SK-N-DZ (cell line): ENCODE measurements around the gene ALDH1A3.

Source experiments
- DNase-seq: peaks from one replicate; pipeline ENCODE4 v3.0.0-alpha.2; 2015; ENCODE audit warnings: low spot score

Gene ALDH1A3

GRCh38 chr15:100859970-100860828, 19.4 kb upstream of the ALDH1A3 start:
- no peak for DNase-seq

GRCh38 chr15:100860829-100861510, 18.7 kb upstream of the ALDH1A3 start:
- no peak for DNase-seq

GRCh38 chr15:100861511-100861991, 18.1 kb upstream of the ALDH1A3 start:
- no peak for DNase-seq

GRCh38 chr15:100862162-100862561, 17.5 kb upstream of the ALDH1A3 start:
- no peak for DNase-seq

GRCh38 chr15:100863075-100863795, 16.4 kb upstream of the ALDH1A3 start:
- DNase-seq, result no peak

GRCh38 chr15:100863796-100864267, 15.8 kb upstream of the ALDH1A3 start:
- no peak for DNase-seq

- DNase-seq, result no peak
Measured at GRCh38 chr15:100866386-100867330, 13.0 kb upstream of the ALDH1A3 start.

GRCh38 chr15:100867433-100867832, 12.2 kb upstream of the ALDH1A3 start:
- no peak for DNase-seq

- DNase-seq, result no peak
Measured at GRCh38 chr15:100869151-100869999, 10.3 kb upstream of the ALDH1A3 start.

GRCh38 chr15:100873029-100873677, 6.5 kb upstream of the ALDH1A3 start:
- DNase-seq, result peak; percentile 72

GRCh38 chr15:100875495-100875894, 4.1 kb upstream of the ALDH1A3 start:
- DNase-seq, result no peak

- DNase-seq, result no peak
Measured at GRCh38 chr15:100875976-100876375, 3.7 kb upstream of the ALDH1A3 start.

- DNase-seq, result no peak
Measured at GRCh38 chr15:100877551-100877950, 2.1 kb upstream of the ALDH1A3 start.

- no peak for DNase-seq
Measured at GRCh38 chr15:100878130-100878529, 1.5 kb upstream of the ALDH1A3 start.

- no peak for DNase-seq
Measured at GRCh38 chr15:100878648-100879047, 983 bp upstream of the ALDH1A3 start.

- DNase-seq, result no peak
Measured at GRCh38 chr15:100879061-100879463, 569 bp upstream of the ALDH1A3 start.

- no peak for DNase-seq
Measured at GRCh38 chr15:100880139-100880896, 687 bp downstream of the ALDH1A3 start.

GRCh38 chr15:100880897-100881242, 1.2 kb downstream of the ALDH1A3 start:
- no peak for DNase-seq
